ENCODE measurements around the gene GFER.

DNA sequence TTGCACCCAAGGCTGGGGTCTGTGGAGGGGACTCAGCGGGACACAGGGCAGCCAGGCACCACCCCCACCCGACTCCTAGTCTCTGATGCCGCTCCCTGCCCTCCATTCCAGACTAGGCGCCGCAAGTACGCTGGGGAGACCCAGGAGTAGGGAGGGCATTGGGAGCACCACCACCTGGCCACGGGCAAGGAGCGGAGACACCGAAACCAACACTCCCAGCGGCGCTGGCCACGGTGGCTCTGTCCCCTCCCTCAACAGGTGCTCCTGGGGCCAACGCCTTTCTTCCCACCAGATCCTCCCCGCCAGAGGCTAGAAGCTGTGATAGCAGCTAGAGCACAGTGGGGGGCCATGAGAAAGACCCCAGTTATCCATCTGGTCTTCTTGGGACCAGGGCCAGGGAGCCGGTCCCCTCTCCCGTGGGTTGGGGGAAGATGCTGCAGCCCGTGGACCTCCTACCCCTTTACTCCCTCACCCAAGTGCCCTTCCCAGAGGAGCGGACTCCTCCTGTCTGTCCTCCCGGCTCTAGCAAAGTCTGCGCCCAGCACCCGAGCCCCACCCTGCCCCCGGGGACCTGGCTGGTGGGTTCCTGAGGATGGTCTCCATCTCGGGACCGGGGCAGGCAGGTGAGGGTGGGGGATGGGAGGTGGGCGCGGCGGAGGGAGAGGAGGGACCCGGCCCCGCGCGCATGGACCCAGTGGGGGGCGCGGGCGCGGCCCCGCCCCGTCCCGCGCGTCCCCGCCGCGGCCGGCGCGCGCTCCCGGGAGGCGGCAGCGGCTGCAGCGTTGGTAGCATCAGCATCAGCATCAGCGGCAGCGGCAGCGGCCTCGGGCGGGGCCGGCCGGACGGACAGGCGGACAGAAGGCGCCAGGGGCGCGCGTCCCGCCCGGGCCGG lies 5.5 kb downstream of the GFER start, which contains the start of gene SYNGR3:
- no peak for TF ChIP-seq CTCF (conservative IDR thresholded peaks at IDR 0.05)
- no peak for TF ChIP-seq ZFX (IDR thresholded peaks at IDR 0.05)

All from C4-2B (cell line).